ENCODE measurements around the gene RAB22A.

RAB22A gene

GRCh38 chr20:58303547-58303946 lies 6.0 kb upstream of the RAB22A start:
- no peak for DNase-seq (ENCODE audit: low read depth)

DNA sequence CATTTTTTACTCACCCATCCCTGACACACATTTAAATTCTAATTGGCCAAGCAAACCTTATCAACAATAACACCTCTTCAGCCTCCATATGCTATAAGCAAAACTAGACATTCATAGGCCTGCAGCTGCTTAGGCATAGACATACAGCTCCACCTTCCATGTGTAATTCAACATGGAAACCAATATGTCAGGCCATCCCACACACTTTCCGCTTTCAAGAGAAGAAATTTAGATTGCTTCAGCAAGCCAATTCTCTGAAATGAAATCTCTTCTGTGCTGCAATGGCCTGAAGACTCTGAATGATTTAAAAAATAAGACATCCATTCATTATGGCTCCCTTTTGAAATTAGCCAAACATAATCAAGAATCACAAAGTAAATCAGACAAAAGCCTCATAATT lies 4.5 kb upstream of the RAB22A start:
- DNase-seq (ENCODE audit: low read depth): no peak

DNA sequence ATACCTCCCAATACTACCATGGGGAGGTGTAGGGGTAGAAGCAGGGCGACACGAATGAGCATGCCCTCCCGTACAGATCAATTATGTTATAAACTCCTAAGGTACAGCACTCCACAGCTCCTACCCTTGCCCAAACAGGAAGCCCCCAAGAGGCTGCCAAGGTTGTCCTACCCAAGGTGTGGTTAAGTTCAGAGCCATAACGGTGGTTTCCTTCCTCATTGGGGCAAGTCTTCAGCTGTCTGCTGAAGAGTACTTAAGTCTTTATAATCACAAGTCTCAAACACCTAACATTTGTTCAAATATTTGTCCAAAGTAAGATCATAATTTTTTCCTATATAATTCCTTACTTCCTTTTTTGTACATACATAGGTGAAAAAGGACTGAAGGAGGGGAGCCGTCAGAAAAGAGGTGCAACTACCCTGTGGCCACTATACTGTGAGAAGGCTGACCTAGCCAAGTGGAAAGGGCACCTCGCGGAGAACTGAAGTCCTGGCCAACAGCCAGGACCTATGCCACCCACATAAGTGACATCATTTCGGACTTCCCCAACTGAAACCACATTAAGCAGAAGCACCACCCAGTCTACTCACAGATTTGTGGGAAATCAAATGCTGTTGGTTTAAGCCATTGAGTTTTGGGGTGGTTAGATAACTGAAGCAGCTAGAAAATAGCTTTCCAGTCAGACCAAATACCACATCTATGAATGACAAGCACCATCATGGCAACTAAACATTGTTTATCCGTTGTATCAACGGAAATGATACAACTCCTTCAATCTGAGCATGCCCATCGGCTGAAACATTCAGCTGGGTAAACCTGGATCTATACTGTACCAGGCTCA lies 2.9 kb upstream of the RAB22A start:
- DNase-seq (ENCODE audit: low read depth): no peak

- no peak for DNase-seq (ENCODE audit: low read depth)
Observed at GRCh38 chr20:58307270-58307669, 2.2 kb upstream of the RAB22A start.

DNA sequence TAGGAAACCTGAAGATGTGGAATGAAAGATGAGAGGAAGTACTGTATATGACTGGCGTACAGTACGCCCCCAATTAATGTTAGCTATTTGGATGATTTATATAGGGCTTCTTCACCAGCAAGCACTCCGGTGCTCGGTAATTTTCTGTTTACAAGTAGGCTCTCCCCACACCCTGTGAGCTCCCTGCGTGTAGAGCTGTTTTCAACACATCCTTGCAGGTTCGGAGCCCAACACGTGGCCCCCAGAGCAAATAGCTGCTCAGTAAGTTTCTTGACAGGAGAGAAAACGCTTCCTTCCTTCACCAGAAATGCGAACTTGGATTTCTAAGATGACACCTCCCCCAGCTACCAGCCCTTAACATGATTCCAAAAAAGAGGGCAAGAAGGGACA lies 1.2 kb upstream of the RAB22A start:
- DNase-seq (ENCODE audit: low read depth): no peak

DNA sequence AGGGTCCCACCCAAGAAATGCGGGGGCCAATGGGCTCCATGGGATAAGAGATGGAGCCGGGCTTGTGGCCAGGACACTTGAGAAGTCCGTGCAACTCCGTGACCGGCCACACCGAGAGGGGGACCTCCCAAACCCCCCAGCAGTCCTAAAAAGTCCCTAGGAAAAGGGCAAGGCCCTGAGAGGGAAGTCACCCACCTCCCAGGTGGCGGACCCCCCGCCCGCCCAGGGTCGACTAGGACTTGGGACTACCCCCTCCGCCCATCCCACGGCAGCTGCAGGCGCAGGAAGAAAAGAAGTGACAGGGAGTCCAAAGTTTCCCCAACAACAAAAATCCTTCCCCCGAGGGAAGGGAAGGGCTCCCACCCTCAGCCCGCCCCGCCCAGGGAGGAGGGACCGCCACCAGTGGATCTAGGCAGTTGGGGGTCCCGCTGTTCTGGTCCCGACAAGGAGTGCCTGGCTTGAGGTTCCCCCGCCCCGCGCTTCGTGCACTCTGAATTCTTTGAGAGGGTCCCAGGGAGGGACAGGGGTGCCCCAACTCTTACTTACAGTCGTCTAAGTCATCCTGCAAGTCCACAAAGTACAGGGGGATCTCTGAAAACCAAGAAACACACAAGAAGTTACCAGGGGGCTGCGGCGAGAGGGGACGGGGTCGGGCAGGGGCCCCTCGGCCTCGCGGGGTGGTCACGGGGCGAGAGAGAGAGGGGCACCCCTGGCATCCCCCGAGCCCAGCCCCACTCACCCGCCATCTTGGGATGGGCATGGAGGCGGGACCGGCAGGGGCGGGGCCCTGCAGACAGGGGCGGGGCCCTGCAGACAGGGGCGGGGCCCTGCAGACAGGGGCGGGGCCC lies 611 bp upstream of the RAB22A start:
- no peak for DNase-seq (ENCODE audit: low read depth)

GRCh38 chr20:58310291-58310782 lies 822 bp downstream of the RAB22A start:
- DNase-seq (ENCODE audit: low read depth): no peak

GRCh38 chr20:58312836-58313235 lies 3.3 kb downstream of the RAB22A start:
- DNase-seq (ENCODE audit: low read depth): no peak

- DNase-seq (ENCODE audit: low read depth): no peak
Observed at GRCh38 chr20:58313396-58313795, 3.9 kb downstream of the RAB22A start.

GRCh38 chr20:58321205-58321604 lies 11.7 kb downstream of the RAB22A start:
- no peak for DNase-seq (ENCODE audit: low read depth)

DNA sequence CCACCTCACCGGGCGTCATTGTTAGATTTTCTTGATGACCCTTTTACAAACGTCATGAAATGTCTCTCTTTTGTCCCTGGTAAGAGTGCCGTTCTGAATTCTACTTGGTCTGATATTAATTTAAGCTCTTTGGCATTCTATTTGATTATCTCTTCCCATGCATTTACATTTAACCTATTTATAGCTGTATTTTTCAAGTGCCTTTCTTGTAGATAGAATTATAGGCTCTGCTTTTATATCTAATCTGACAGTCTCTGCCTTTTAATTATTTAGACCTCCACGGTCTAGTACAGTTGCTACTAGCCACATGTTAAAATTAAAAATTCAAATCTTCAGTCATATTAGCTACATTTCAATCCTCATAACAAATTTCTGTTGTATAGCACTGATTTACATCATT lies 12.6 kb downstream of the RAB22A start:
- DNase-seq (ENCODE audit: low read depth): no peak

DNA sequence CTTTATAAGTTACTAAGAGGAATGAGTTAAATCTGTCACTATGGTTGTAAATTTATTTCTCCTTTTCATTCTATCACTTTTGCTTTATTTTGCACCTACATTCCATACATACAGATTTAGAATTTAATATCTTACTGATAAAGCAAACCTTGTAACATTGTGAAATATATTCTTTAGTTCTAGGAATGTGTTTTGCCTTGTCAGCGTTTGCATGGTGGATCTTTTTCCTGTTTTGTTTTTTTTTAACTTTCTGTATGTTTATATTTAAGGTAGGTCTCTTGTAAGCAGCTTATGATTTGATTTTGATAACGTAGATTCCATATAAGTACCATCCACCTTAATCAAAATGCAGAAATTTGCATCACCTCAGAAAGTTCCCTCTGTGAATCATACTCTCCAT lies 16.4 kb downstream of the RAB22A start:
- DNase-seq (ENCODE audit: low read depth): no peak

GRCh38 chr20:58327211-58327610 lies 17.7 kb downstream of the RAB22A start:
- no peak for DNase-seq (ENCODE audit: low read depth)

- no peak for DNase-seq (ENCODE audit: low read depth)
Observed at GRCh38 chr20:58328836-58329235, 19.3 kb downstream of the RAB22A start.

GRCh38 chr20:58329711-58330110 lies 20.2 kb downstream of the RAB22A start:
- no peak for DNase-seq (ENCODE audit: low read depth)

GRCh38 chr20:58330249-58330648 lies 20.7 kb downstream of the RAB22A start:
- no peak for DNase-seq (ENCODE audit: low read depth)

GRCh38 chr20:58330687-58331086 lies 21.2 kb downstream of the RAB22A start:
- DNase-seq (ENCODE audit: low read depth): no peak

GRCh38 chr20:58331961-58332551 lies 22.5 kb downstream of the RAB22A start:
- DNase-seq (ENCODE audit: low read depth): no peak

GRCh38 chr20:58339741-58340140 lies 30.2 kb downstream of the RAB22A start:
- DNase-seq (ENCODE audit: low read depth): no peak

DNA sequence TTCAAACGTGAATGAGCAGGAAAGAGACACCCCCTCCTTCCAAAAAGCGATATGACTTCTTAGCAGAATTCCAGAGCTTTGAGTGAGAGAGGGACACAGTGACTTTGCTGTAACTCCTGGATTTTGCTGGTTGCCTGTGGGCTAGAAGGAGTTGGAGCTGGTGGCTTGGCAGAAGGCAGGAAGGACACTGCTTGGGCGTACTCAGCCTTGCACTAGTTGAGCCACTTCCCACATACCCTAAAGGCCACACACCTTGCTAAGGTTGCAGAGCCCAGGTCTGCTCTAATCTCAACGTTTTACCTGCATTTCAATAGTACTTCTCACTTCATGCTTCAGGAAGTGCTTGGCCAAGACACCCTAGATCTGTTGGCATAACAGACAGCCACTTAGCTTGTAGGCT lies 30.6 kb downstream of the RAB22A start:
- DNase-seq (ENCODE audit: low read depth): no peak

DNA sequence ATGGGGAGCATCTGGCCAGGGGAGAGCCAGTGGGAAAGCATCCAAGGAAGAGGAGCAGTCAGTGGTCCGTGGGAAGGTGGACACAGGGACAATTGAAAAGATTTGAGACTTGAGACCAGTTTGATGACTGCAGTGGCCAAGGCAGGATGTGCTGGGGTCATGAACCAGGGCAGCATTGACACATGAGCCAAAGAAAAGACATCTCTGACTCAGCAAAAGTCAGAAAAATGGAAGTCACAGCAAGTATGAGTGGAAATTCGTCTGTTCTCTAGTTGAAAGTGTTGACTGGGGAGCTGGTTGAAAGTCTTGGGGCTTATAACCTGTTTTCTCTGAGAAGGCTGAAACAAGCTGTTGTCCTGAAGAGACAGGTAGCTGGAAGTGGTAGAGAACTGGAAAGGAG lies 31.3 kb downstream of the RAB22A start:
- no peak for DNase-seq (ENCODE audit: low read depth)

DNA sequence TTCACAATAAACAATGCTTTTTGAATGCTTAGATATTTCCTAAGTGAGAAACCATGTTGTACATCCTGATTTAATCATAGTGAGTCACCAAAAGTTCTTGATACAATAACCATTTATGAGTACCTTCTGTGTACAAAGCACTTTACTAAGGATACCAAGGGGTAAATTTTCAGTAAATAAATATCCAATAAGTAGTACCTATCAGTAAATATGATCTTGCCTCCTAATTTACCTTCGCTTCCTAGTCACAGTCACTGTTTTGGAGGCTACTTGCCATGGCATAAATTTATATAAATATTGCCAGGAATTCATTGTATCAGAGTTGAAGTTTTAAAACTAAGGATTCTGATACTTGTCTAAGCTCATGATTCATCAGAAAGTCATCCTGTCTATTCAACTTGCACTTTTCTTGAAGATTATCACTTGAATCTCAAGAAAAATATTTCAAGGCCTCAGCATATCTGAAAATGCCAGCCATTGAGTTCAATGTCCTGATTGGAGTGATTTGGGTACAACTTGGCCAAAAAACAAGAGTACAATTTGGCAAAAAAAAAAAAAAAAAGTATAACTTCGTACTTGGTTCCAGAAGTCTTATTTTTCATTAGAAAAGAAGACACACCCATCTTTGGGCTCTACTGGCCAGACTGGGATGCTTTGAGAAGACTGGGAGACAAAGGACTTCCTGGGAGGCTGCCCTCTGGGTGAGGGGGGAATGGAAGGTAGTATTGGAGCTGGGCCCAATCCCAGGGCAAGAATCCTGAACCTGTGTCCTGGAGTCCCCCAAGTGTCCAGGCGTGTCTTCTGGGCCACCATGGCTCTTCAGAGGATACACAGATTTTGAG lies 32.8 kb downstream of the RAB22A start:
- DNase-seq (ENCODE audit: low read depth): peak; percentile 40
